Stomach (tissue), 9 donors: Measurements from ENCODE around the gene NPAS4. TPM values are rescaled to one million over a fixed set of nuclear protein-coding genes. Genes with fewer than 3 reads are reported as not detected.

Source experiments
- DNase-seq, 2 donors: peaks; one replicate each; pipeline versions ENCODE4 v3.0.0 to v3.0.0-alpha.2; 2013 to 2019
- H3K27ac ChIP-seq, 5 donors: fragments of 200-600 bp in 4 of 5; sonication (generic) in 4 of 5; one replicate each; pipeline ENCODE4 v1.5.1; 2013 to 2019; ENCODE audit warnings: mild to moderate bottlenecking in 1 of 5, moderate library complexity in 1 of 5
- H3K27me3 ChIP-seq, 3 donors: fragments of 200-600 bp; sonication (generic); one replicate each; pipeline ENCODE4 v1.5.1; 2017 to 2019; ENCODE audit warnings: mixed run types in 1 of 3
- H3K36me3 ChIP-seq, 4 donors: fragments of 200-600 bp; sonication (generic); 1 replicate in 3 of 4; 2 replicates in 1 of 4; pipeline ENCODE4 v1.5.1; 2016 to 2019
- H3K4me1 ChIP-seq, 4 donors: fragments of 200-600 bp; sonication (generic); one replicate each; pipeline ENCODE4 v1.5.1; 2016 to 2019
- H3K4me3 ChIP-seq, 4 donors: fragments of 200-600 bp; sonication (generic) in 3 of 4; one replicate each; pipeline ENCODE4 v1.5.1; 2016 to 2019; ENCODE audit warnings: mild to moderate bottlenecking in 1 of 4
- H3K9me3 ChIP-seq, 4 donors: fragments of 200-600 bp; sonication (generic); one replicate each; pipeline ENCODE4 v1.5.1; 2016 to 2019
- EP300 ChIP-seq: sonication (generic); formaldehyde crosslinking; IDR thresholded peaks from one replicate; pipeline ENCODE4 v1.6.1; 2017; ENCODE audit warnings: antibody characterized with exemption
- POLR2A ChIP-seq, 4 donors: fragments of 450-650 bp; IDR thresholded peaks; one replicate each; pipeline ENCODE4 v1.6.1; 2016; ENCODE audit warnings: antibody characterized with exemption in 4 of 4, control low read depth in 2 of 4, mild to moderate bottlenecking in 1 of 4, moderate library complexity in 1 of 4
- POLR2AphosphoS5 ChIP-seq, 3 donors: sonication (generic); formaldehyde crosslinking; IDR thresholded peaks; one replicate each; pipeline ENCODE4 v1.6.1; 2016; ENCODE audit warnings: antibody characterized with exemption in 3 of 3
- WGBS, 5 donors: extraction: QIAGEN DNeasy Blood & Tissue Kit in 3 of 5; methylation state at CpG; one replicate each; pipeline versions ENCODE4 v1.1.5 to v1.1.7; 2013 to 2018; 5-methylcytosine and 5-hydroxymethylcytosine counted together
- intact Hi-C: fragments of 100-400 bp; cut with DNase I; formaldehyde crosslinking; loops from one replicate; pipeline ENCODE4 v1.15.1; 2023; ENCODE audit warnings: low total_unique reads
- polyA plus RNA-seq, 3 donors: library from polyadenylated mRNA; stranded (reverse); fragments of 200-250 nt; gene quantifications; one replicate each; pipeline ENCODE4 v1.2.3, GENCODE V29; 2013
- total RNA-seq, 5 donors: library from RNA; depleted of rRNA; stranded (reverse); fragments of >200 nt; gene quantifications; one replicate each; pipeline versions ENCODE4 v1.1.0 to v1.2.3, GENCODE V29; 2014 to 2016
- TF ChIP-seq, protein P1 (sequence below), 7 experiments: fragments of 450-650 bp in 4 of 7; fragments of 200-600 bp in 3 of 7; sonication (generic) in 3 of 7; IDR thresholded peaks; one replicate each; pipeline ENCODE4 v1.5.1; 2016 to 2019; ENCODE audit warnings: antibody characterized with exemption in 7 of 7, control low read depth in 2 of 7, mild to moderate bottlenecking in 1 of 7
- donor health status: healthy with polysubstance abuse.
- donor health status: Bipolar disorder and iron deficiency.
- donor health status: healthy.

Gene NPAS4
- total and polyA plus RNA-seq, 8 donors, result 0.25 to 1.7 (median 0.70) TPM; not detected in 4

DNA sequence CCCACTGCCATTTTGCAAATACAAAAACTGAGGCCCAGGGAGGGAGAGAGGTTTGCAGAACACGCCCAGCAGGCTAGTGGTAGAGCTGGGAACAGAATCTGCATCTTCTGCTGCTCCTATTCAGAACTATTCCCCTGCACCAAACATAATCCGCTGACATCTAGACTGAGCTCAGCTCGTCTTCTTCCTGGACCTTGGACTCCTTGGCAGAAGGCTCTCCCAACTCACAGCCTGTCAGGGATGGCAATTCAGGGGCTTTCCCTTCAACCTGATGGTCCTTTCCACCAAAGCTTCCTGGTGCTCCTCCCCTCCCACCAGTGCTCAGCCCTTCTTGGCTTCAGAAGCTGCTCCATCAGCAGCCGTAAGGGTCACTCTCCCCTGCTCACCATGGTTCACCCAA, 9.5 kb upstream of the NPAS4 start:
- Histone ChIP-seq H3K9me3 (no peaks in the 10 kb centered on the region), H3K36me3 (no peaks in the 10 kb centered on the region), H3K27ac (peak overlapping the region in 1 of 5 donors; percentile 83), H3K4me1 (peaks cover 0 to 46% (median 24%) of the 10 kb centered on the region in 4 donors), H3K4me3 (peak overlapping the region in 3 of 4 donors; percentile 6 to 24 (median 16)), H3K27me3 (peaks cover 0 to 65% (median 37%) of the 10 kb centered on the region in 3 donors)
- TF ChIP-seq POLR2AphosphoS5 (IDR thresholded peaks at IDR 0.05) (no peak), EP300 (no peak), POLR2A (IDR thresholded peaks at IDR 0.05) (no peak)
- TF ChIP-seq, protein P1, sequence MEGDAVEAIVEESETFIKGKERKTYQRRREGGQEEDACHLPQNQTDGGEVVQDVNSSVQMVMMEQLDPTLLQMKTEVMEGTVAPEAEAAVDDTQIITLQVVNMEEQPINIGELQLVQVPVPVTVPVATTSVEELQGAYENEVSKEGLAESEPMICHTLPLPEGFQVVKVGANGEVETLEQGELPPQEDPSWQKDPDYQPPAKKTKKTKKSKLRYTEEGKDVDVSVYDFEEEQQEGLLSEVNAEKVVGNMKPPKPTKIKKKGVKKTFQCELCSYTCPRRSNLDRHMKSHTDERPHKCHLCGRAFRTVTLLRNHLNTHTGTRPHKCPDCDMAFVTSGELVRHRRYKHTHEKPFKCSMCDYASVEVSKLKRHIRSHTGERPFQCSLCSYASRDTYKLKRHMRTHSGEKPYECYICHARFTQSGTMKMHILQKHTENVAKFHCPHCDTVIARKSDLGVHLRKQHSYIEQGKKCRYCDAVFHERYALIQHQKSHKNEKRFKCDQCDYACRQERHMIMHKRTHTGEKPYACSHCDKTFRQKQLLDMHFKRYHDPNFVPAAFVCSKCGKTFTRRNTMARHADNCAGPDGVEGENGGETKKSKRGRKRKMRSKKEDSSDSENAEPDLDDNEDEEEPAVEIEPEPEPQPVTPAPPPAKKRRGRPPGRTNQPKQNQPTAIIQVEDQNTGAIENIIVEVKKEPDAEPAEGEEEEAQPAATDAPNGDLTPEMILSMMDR (IDR thresholded peaks at IDR 0.05), result no peak
- DNase-seq, result no peak
- intact Hi-C loops, result no loop called here
- 49 to 62% (median 58%) methylated on average over 4 of the region's 4 CpGs for WGBS, 5 donors

DNA sequence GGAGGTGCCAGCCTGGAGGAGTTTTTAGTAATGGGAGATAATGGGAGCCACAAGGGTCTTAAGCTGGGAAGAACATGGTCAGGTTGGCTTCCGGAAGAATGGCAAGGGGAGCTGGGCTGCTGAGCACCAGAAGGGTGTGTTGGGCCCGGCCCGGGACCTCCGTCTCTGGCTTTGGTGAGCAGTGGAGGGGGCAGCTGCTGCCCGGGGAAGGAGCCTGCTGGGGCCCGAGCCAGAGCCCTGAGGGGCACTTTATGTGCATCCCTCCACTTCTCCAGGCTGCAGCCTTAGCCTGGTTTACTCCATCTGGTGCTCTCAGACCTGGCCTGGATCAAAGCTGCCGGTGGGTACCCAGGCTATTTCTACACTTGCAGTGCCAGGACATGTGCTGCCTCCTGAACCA, 8.7 kb upstream of the NPAS4 start:
- Histone ChIP-seq H3K9me3 (no peaks in the 10 kb centered on the region), H3K4me1 (peaks cover 0 to 46% (median 24%) of the 10 kb centered on the region in 4 donors), H3K27me3 (peaks cover 0 to 71% (median 37%) of the 10 kb centered on the region in 3 donors), H3K27ac (peak overlapping the region in 1 of 5 donors; percentile 83), H3K36me3 (no peaks in the 10 kb centered on the region), H3K4me3 (peak overlapping the region in 3 of 4 donors; percentile 6 to 24 (median 16))
- 61 to 81% (median 64%) methylated on average over 4 to 7 of the region's 7 CpGs for WGBS, 5 donors
- TF ChIP-seq POLR2AphosphoS5 (IDR thresholded peaks at IDR 0.05) (no peak), POLR2A (IDR thresholded peaks at IDR 0.05) (no peak), EP300 (no peak)
- TF ChIP-seq, protein P1 (IDR thresholded peaks at IDR 0.05), result no peak
- no peak for DNase-seq
- intact Hi-C loops, result no loop called here

DNA sequence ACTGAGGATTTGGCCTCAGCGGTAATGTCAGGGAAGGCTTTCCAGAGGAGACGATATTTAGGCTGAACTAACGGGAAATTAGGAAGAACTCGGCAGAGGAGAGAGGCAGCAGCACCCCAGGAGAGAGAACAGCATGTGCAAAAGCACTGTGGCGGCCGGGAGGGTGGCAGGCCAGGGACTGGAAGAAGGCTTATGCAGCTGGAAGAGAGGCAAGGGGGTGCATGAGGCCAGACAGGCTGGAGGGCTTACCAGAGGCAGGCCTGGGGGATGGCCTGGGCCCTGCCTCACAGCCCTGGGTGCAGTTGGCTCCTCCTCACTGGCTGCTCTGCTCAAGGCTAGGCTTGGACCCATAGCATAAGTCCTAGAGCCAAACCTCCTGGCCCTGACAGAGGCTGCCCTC, 7.7 kb upstream of the NPAS4 start:
- TF ChIP-seq EP300, result no peak
- TF ChIP-seq POLR2AphosphoS5 (IDR thresholded peaks at IDR 0.05), result no peak
- TF ChIP-seq POLR2A (IDR thresholded peaks at IDR 0.05), result no peak
- TF ChIP-seq, protein P1 (IDR thresholded peaks at IDR 0.05), result no peak
- Histone ChIP-seq H3K9me3 (no peaks in the 10 kb centered on the region), H3K27me3 (peaks cover 0 to 80% (median 40%) of the 10 kb centered on the region in 3 donors), H3K4me1 (peaks cover 3 to 53% (median 27%) of the 10 kb centered on the region in 4 donors), H3K36me3 (no peaks in the 10 kb centered on the region), H3K27ac (peak overlapping the region in 1 of 5 donors; percentile 83), H3K4me3 (no peak overlapping the region)
- WGBS, 5 donors, result 75 to 80% (median 79%) methylated on average over 6 of the region's 6 CpGs
- DNase-seq, result no peak
- intact Hi-C loops, result no loop called here

DNA sequence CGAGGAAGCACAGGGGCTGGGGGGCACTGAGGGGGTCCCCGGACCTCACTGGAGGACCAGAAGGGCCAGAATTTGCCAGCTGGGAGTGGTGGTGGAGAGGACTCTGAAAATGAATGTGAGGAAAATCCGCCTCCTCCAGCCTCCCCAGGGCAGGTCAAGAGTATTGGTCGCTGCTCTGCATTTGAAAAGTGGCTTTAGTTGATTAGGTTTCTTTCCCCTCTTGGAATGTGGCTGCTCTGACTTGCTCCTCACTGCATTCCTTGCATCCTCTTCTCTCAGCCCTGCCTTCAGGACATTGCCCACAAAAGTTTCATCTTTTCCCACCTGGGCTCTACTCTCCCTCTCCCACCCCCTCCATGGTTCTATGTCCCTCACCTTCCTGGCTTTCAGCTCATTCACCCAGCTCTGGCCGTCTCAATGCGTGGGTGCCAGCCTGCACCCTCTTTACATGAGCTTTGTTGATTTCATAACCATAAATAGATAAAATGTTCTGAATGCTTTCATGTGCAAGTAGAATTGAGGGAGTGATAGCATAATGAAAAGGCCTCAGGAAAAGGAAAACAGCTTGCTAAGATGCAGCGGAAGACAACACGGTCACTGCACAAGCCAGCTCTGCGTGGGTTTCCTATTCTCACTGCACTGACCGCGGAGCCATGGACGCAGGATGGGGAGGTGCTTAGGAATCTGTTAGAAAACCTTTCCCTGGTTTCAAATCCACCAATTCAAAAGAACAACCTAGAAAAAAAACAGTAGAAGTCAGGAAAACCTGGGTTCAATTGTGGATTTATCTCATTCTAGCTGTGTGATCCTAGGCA, 6.5 kb upstream of the NPAS4 start:
- TF ChIP-seq EP300 (no peak), POLR2A (IDR thresholded peaks at IDR 0.05) (no peak), POLR2AphosphoS5 (IDR thresholded peaks at IDR 0.05) (no peak)
- TF ChIP-seq, protein P1 (IDR thresholded peaks at IDR 0.05), result no peak
- peaks cover under 1 to 52% (median 25%) of the 10 kb centered on the region in 4 donors for H3K4me1 ChIP-seq
- H3K4me3 ChIP-seq, result no peak overlapping the region
- H3K27ac ChIP-seq, result peak overlapping the region in 1 of 5 donors; percentile 83
- peaks cover 0 to 82% (median 41%) of the 10 kb centered on the region in 3 donors for H3K27me3 ChIP-seq
- intact Hi-C loops, result no loop called here
- H3K9me3 ChIP-seq, result no peaks in the 10 kb centered on the region
- no peaks in the 10 kb centered on the region for H3K36me3 ChIP-seq
- 53 to 60% (median 55%) methylated on average over 12 of the region's 12 CpGs for WGBS, 5 donors
- no peak for DNase-seq
